ENCODE measurements around the gene HTR1E.

- TF ChIP-seq CTCF (conservative IDR thresholded peaks at IDR 0.05; ENCODE audit: low read depth, low read length) (no peak), EZH2 (IDR thresholded peaks at IDR 0.05; ENCODE audit: borderline replicate concordance, low read depth, low read length, poor library complexity, severe bottlenecking) (no peak)
These were observed 20.9 kb upstream of the HTR1E start for GRCh38 chr6:86916393-86916792.
